ENCODE data around the gene LILRA1.
"Not testable (repeated sequence)": the region's sequence is repeated elsewhere in the genome, so short reads cannot be mapped to it uniquely, and the experiment has no call there.

GRCh38 chr19:54642953-54643352 is 49.5 kb downstream of the LILRA1 start:
- not testable (repeated sequence) for TF ChIP-seq CTCF (conservative IDR thresholded peaks at IDR 0.05; ENCODE audit: low read depth, low read length); EZH2 (IDR thresholded peaks at IDR 0.05; ENCODE audit: low read length, unreplicated experiment); EZH2phosphoT487 (IDR thresholded peaks at IDR 0.05; ENCODE audit: borderline replicate concordance, low read length)
